Activated CD8-positive, alpha-beta memory T cell treated with anti-CD3 and anti-CD28 coated beads, Interleukin-2, amount 50 U/mL, for 24 hours (primary cell): ENCODE data around the gene STK38.
"Not testable (repeated sequence)": the region's sequence is repeated elsewhere in the genome, so short reads cannot be mapped to it uniquely, and the experiment has no call there.

Experiments
- DNase-seq: peaks from one replicate; pipeline ENCODE4 v3.0.0-alpha.2; 2020; ENCODE audit errors: extremely low read depth

STK38 gene

DNA sequence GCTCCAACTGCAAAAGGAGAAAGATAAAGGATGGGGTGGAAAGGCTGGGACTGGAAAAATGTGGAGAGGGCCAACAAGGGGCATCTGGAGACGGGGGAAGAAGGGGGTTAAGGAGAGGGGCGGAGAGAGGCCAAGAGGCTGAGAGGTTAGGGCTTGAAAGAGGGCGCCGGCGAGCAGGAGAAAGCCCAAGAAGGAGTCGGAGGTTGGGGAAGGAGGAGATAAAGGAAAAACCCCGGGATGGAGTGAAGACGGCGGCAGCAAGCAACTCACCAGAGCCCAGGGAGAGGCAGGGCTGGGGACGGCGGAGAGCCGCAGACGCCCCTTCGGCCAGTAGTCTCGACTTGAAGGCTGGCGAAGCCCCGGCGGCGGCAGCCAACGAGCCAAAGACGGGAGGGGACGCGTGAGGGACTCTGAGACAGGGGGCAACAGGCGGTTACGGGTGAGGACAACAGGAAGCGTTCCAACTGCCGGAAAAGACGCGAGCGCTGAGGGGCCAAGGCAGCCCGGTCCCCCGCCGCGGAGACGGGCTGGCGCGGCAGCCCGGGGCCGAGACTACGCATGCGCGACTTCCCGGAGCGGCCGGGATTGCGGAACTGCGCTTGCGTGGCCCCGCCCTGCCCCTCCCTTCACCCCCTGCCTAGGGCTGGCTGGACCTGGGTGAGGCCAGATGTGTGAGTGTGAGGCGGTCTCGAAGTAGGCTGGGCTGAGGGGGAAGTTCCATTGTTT lies at the start of gene STK38:
Gene STK38, minus strand, starts transcription at position 560 of the 726 bp plus-strand sequence. CDS start 7,277 bp downstream, outside the sequence.
- DNase-seq, result peak; percentile 82

DNA sequence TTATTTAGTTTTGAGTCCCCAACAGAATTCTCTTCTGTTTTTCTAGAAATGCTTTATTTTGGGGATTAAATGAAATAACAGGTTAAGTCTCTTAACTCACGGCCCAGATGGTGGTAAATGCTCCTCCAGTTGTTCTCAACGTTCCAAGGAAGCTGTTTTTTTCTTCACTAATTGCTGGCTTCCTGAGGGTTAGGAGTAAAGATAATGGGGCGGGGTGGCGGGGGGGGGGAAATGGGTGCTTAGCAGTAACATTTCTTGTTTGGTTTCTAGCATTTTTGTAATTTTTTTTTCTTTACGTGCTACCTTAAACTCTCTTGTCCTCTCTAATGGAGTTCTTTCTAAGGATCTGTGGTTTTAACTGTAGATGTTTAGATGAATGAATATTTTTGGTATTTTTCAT lies 49.1 kb upstream of the STK38 start:
- no peak for DNase-seq

DNA sequence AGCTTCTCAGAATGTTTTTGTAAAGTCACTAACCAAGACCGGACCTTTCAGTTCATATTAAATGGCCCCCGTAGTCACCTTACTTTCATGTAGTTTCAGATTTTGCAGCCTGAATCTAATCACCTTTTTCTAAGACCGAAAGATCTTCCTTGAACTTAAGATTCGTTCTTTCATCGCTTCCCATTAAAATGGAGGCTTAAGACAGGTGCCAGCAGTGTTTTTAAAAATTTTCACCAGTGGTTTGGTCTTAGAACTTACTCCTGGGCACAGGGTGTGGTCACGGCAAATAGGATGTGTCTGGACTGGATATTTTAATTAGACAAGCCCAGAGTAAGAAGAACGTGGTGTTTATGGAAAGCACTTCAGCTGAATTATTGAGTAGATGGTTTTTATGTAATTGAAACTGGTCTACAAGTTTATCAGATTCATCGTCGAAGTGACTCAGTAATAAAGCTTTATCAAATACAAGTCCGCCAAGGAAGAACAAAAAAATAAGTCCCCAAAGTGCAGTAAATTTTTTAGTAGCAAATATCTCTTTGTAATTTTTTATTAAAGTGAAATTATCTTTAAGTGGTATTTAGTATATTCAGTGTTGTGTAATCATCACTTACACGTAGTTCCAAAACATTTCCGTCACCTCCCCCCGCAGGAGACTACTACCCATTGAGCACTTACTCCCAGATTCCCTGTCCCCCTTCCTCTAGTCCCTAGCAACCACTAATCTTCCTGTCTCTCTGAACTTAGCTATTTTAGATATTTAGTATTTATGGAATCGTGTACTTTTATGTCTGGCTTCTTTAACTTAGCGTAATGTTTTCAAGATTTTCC lies 47.8 kb upstream of the STK38 start:
- no peak for DNase-seq

DNA sequence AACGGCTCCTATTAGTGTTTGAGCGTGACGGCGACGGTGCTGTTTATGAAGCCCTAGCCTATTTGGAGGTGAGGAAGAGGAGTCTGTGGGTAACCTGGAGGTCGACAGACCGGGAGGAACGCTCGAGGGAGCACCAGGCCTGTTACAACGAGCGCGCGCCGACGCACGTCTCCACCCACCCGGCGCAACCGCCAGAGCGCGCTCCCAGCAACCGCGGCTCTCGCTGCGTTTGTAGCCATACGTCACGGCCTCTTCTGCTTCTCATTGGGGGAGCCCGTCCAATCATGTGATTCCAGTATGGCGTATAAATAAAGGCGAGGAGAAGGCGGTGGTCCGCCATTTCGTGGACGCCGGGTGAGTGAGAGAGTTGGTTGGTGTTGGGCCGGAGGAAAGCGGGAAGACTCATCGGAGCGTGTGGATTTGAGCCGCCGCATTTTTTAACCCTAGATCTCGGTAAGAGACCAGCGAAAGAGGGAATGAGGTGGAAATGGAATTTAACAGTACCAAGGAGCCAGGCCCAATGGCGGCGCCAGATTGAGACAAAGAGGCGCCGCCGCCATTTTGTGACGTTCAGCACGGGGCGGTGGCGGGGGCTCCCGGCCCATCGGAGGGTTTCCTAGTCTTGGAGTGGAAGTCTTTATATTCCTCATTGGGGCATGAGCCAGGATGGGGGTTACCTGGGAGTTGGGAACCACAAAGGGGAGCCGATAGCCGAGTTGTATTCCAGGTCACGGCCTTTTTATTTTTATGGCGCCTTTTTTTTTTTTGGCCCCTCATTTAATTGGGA lies 46.9 kb upstream of the STK38 start, which contains the start of gene SRSF3:
Gene SRSF3, plus strand, starts transcription at position 334 of the 787 bp plus-strand sequence. CDS start 2,401 bp downstream, outside the sequence.
- peak; percentile 85 for DNase-seq

DNA sequence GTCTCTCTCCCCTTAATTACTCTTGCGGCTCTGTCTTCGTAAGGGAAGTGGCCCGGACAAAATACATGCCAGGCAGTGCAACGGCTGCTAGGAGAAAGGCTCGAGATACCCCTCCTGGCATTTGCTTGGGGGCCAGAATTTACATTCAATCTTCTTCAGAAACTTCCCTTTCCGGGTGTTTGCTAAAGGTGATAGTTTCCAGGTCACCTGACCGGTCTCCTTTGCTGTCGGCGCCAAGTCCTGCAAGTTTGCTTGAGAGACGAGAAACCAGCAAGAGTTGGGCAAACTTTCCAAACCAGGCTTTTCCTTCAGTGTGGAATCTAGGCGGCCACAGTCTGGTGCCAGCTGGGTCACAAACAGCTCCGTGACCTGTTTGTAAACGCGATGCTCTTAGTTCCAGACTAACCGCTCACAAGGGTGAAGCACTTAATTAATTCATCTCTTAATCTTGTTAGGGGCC lies 46.3 kb upstream of the STK38 start:
- DNase-seq, result no peak

DNA sequence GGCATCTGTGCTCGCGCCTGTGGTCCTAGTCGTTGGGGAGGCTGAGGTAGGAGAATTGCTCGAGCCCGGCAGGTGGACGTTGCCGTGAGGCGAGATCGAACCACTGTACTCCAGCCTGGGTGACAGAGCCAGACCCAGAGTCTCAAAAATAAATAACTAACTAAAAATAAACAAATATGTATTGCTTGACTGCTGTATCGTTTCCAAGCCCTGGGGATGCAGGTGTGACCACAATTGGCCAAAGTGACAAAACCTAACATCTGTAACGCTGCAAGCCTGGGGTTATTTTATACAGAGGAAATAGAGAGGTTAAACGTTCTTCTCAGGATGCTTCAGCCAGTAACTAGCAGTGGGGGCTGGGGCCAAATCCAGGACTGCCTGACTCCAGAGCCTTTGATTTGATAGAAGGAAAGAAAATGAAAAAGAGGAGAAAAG lies 45.0 kb upstream of the STK38 start:
- DNase-seq, result no peak

DNA sequence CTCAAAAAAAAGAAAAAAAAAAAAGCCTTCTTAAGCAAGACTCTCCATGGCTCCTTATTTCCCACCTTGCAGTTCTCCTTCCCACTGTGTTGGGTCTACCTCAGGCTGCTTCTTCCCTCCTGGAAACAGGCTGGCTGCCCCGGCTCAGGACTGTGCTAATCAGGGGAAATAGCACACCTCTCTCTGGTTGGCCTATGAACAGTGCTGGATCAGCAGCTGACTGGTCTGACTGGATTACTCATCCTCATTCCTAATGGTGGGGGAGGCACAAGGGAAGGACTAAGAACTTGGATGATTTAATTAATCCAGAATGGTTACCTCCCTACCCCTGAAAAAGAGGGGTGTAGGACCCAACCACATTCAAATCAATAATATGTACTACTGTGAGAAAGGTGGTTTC lies 43.0 kb upstream of the STK38 start:
- no peak for DNase-seq

DNA sequence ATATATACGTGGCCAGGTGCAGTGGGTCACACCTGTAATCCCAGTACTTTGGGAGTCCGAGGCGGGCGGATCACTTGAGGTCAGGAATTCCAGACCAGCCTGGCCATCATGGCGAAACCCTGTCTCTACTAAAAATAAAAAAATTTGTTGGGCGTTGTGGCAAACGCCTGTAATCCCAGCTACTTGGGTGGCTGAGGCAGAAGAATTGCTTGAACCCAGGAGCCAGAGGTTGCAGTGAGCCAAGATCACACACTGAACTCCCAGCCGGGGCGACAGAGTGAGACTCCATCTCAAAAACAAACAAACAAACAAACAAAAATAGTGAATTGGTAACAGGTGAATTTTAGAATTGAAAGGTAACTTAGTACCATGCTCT lies 41.7 kb upstream of the STK38 start:
- DNase-seq, result not testable (repeated sequence)

DNA sequence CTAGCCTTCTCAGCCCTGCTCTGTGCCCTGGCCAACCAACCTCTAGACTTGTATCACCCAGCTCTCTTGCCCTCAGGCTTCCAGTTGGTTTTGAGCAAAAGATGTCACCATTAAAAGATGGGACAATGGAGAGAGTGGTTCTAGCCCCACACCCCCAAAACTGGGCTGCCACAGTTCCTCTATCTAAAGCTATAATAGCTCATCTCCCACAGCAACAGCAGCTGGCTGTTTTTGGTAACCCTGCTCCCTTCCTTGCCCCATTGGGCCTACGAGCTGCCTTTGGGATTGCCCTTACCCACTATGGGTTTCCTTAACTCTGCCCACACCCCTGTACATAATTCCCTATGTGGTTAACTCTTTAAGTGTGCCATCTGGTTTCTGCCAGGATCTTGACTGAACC lies 39.3 kb upstream of the STK38 start:
- no peak for DNase-seq

DNA sequence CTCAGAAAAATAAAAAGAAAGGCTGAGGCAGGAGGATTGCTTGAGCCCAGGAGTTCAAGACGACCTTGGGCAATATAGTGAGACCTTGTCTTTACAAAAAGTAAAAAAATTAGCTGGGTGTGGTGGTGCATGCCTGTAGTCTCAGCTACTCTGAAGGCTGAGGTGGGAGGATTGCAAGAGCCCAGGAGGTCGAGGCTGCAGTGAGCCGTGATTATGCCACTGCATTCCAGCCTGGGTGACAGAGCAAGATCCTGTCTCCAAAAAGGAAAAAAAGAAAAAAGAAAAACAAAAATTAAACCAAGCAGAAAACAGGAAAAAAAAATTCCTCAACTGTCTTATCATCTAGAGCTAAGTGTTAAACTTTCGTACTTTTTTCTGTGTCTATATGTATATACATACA lies 34.4 kb upstream of the STK38 start:
- DNase-seq, result no peak

DNA sequence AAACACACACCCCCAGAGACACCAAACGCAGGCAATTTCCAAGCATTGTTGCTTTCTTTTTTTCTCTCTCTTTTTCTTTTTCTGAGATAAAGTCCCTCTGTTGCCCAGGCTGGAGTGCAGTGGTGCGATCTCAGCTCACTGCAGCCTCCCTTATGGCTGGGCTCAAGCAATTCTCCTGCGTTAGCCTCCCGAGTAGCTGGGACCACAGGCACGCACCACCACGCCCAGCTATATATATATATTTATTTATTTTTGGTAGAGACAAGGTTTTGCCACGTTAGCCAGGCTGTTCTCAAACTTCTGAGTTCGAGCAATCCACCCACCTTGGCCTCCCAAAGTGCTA lies 32.9 kb upstream of the STK38 start:
- no peak for DNase-seq

DNA sequence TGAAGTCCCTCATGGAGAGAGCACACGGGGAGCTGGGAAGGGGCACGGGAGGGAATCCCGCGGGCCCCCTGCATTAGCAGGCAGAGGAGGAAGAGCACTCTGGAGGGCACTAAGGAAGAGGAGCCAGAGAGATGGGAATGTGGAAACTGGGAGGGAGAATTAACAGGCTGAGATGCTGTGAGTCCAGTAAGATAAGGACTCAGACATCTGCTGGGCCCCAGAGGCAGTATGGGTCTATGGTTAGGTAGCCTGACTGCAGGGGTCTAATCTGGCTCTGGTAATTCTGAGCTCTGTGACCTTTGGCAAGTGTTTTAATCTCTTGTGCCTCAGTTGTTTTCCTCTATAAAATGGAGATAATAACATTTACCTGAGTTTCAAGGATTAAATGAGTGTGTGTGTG lies 31.2 kb upstream of the STK38 start:
- DNase-seq, result no peak

DNA sequence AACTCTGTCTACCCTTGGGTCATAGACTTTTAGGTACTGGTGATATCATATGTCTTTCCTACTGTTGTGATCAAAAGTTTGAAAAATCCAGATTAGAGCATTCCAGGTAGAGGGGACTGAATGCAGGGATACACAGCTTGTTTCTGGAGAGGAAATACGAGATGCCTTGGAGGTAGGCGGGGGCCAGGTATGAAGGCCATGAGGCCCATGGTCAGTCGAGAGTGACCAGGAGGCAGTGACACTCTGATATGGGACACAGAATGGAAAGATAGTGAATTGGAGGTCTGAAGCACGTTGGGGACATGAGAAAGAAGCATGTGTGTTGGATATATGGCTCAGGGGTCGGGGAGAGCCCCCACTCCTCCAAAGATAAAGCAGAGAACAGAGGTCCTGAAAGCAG lies 30.8 kb upstream of the STK38 start:
- no peak for DNase-seq

DNA sequence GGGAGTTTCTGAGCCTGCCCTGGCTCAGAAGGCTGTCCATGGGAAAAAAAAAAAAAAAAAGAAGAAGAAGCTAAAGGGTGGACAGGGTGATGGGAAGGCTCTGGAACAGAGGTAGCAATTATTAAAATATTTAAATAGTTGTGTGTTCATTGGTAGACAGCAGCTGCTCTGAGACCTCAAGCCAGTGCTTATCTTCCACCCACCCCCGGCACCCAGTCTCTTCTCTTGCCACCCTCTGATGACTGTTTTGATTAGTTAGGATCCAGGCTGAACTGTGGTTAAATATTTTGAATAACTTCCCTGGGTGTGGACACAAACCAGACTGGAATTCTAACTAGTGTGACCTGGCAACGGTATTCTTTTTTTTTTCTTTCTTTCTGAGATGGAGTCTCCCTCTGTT lies 30.0 kb upstream of the STK38 start:
- DNase-seq, result no peak

DNA sequence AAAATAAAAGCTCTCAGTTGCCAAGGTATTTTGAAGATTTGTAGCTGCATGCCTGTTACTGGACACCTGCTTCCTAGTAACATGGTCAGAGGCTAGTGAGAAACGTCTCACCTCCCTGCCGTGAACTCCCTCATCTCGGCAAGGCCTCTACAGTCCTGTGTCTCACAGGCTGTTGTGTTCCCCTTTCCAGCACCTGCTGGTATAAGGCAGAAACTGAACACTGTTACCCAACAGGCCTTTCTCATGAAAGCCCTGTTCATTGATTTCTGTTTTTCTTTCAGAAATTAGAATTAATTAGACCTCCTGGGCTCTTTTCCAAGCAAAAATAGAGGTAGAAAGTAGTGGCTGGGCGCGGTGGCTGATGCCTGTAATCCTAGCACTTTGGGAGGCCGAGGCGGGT lies 29.3 kb upstream of the STK38 start:
- DNase-seq, result no peak

DNA sequence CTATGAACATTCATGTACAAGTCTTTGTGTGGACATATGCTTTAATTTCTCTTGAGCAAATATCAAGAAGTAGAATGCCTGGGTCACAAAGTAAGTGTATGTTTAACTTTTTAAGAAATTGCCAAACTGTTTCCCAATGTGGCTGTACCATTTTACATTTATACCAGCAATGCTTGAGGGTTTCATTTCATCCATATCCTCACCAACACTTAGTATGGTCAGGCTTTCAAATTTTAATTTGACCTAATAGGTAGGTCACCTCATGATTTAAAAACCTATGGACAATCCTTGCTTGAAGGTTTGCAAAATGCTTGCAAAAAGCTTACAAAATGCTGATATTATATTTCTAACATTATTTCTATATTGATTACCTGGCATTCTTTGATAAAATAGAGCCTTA lies 27.4 kb upstream of the STK38 start:
- DNase-seq, result no peak

DNA sequence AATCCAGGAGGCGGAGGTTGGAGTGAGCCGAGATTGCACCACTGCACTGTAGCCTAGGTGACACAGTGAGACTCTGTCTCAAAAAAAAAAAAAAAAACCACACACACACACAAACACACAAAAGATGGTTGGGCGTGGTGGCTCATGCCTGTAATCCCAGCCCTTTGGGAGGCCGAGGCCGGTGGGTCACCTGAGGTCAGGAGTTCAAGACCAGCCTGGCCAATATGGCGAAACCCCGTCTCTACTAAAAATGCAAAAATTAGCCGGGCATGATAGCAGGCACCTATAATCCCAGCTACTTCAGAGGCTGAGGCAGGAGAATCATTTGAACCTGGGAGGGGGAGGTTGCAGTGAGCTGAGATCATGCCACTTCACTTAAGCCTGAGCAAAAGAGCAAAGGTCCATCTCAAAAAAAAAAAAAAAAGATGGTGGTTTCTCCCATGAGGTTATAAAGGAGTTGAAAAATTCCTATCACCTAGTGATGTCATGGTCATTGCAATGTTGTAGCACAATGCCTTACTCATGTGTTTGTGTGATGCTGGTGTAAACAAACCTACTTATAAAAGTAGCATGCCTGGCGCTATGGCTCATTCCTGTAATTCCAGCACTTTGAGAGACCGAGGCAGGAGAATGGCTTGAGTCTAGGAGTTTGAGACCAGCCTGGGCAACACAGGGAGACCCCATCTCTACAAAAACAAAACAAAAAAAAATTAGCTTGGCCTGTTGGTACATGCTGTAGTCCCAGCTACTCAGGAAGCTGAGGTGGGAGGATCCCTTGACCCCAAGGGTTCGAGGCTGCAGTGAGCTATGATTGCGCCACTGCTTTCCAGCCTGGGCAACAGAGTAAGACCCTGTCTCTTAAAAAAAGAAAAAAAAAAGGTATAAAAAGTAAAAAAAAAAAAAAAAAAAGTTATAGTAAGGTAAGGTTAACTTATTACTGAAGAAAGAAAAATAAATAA lies 25.4 kb upstream of the STK38 start:
- not testable (repeated sequence) for DNase-seq

DNA sequence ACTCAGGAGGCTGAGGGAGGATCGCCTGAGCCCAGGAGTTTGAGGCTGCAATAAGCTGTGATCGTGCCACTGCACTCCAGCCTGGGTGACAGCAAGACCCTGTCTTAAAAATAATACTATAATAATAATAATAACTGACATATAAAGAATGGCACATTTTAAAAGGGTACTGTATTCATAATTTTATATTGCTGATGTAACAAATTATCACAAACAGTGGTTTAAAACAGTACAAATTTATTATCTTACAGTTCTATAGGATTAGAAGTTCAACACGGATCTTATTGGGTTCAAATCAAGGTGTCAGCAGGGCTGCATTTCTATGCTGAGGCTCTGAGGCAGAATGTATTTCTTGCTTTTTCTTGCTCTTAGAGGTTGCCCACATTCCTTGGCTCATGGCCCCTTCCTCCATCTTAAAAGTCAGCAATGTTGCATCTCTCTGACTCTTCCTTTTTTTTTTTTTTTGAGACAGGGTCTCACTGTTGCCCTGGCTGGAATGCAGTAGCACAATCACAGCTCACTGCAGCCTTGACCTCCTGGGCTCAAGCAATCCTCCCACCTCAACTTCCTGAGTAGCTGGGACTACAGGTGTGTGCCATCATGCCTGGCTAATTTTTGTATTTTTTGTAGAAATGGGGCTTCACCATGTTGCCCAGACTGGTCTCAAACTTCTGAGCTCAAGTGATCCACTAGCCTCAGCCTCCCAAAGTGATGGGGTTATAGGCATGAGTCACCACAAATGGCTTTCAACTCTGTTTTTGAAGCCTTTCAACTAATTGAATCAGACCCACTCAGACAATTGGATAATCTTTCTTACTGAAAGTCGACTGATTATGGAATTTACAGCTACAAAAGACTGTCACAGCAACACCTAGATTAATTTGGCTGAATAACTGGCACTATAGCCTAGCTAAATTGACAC lies 24.1 kb upstream of the STK38 start:
- no peak for DNase-seq

DNA sequence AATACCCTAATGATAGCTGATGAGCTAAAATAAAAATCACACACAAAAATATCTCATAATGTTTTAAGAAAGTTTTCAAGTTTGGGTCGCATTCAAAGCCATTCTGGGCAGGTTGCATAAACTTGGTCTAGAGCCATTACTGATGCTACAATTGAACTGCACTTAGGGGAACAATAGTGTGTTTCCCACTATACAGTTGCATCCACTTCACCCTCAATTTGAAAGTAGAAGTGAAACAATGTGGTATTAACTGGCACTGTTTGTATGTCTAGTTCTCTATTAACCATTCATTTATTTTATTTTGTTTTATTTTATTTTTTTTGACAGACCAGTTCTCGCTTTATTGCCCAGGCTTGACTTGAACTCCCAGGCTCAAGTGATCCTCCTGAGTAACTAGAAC lies 23.0 kb upstream of the STK38 start:
- no peak for DNase-seq

DNA sequence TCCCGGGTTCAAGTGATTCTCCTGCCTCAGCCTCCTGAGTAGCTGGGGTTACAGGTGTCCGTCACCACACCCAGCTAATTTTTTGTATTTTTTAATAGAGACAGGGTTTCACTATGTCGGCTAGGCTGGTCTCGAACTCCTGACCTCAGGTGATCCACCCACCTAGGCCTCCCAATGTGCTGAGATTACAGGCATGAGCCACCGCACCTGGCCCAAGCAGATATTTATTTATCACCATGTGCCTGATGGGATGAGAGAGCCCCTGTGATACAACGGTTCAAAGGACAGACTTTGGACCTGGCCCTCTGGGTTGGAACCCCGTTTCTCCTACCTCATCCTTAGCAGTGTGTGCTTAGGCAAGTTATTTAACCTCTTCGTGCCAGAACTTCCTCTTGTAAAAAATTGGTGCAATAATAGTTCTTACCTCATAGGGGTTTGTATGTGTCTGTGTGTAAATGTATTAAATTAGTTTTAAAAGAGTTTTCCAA lies 19.2 kb upstream of the STK38 start:
- DNase-seq, result no peak
